Neuronal stem cell (in vitro differentiated cells): ENCODE measurements around the gene ZNF573.

Source experiments
- DNase-seq: peaks from one replicate; pipeline ENCODE4 v3.0.0-alpha.2; 2013; ENCODE audit warnings: low spot score
- H2AFZ ChIP-seq: one replicate; pipeline ENCODE4 v1.6.1; 2013; ENCODE audit warnings: mild to moderate bottlenecking, low read length, inconsistent platforms
- H2AK5ac ChIP-seq: 2 replicates; pipeline ENCODE4 v1.6.1; 2013; ENCODE audit warnings: low read depth, mild to moderate bottlenecking, inconsistent platforms, low read length, moderate library complexity, mixed read lengths
- H2BK120ac ChIP-seq: 2 replicates; pipeline ENCODE4 v1.6.1; 2013; ENCODE audit warnings: low read depth, mild to moderate bottlenecking, inconsistent platforms, low read length, moderate library complexity, mixed read lengths
- H2BK12ac ChIP-seq: one replicate; pipeline ENCODE4 v1.6.1; 2013; ENCODE audit warnings: low read length, inconsistent platforms
- H2BK15ac ChIP-seq: 2 replicates; pipeline ENCODE4 v1.6.1; 2013; ENCODE audit warnings: mild to moderate bottlenecking, low read length, inconsistent platforms, mixed read lengths
- H2BK5ac ChIP-seq: one replicate; pipeline ENCODE4 v1.6.1; 2013; ENCODE audit warnings: inconsistent platforms, mild to moderate bottlenecking, low read length, moderate library complexity
- H3K14ac ChIP-seq: one replicate; pipeline ENCODE4 v1.6.1; 2013; ENCODE audit warnings: low read length, inconsistent platforms
- H3K18ac ChIP-seq: 2 replicates; pipeline ENCODE4 v1.6.1; 2013; ENCODE audit warnings: low read length, inconsistent platforms
- H3K23ac ChIP-seq: 2 replicates; pipeline ENCODE4 v1.6.1; 2013; ENCODE audit warnings: low read depth, mild to moderate bottlenecking, mixed read lengths, low read length, inconsistent platforms; ENCODE audit not compliant: poor library complexity
- H3K27ac ChIP-seq: replicated peaks from 3 replicates; pipeline ENCODE4 v1.5.1; 2013; ENCODE audit warnings: low read length, inconsistent platforms
- H3K27me3 ChIP-seq, 3 experiments: 2 replicates each; pipeline ENCODE4 v1.6.1; 2013; ENCODE audit warnings: low read length in 3 of 3, mild to moderate bottlenecking in 2 of 3, inconsistent platforms in 1 of 3, low read depth in 1 of 3, mixed read lengths in 1 of 3, moderate library complexity in 1 of 3; ENCODE audit not compliant: control insufficient read depth in 3 of 3, insufficient read depth in 3 of 3
- H3K36me3 ChIP-seq, 2 donors: replicated peaks in 1 of 2; 2 replicates each; pipeline ENCODE4 v1.6.1; 2013; ENCODE audit warnings: low read length in 2 of 2; ENCODE audit not compliant: control insufficient read depth in 2 of 2, insufficient read depth in 2 of 2
- H3K4ac ChIP-seq: 2 replicates; pipeline ENCODE4 v1.6.1; 2013; ENCODE audit warnings: inconsistent platforms, mild to moderate bottlenecking, low read length, moderate library complexity
- H3K4me1 ChIP-seq, 2 donors: 1 replicate in 1 of 2; 2 replicates in 1 of 2; pipeline ENCODE4 v1.6.1; 2013; ENCODE audit warnings: low read length in 2 of 2, low read depth in 1 of 2; ENCODE audit not compliant: control insufficient read depth in 2 of 2, insufficient read depth in 1 of 2
- H3K4me2 ChIP-seq: one replicate; pipeline ENCODE4 v1.6.1; 2013; ENCODE audit warnings: mild to moderate bottlenecking, low read length, inconsistent platforms; ENCODE audit not compliant: insufficient read depth, poor library complexity, severe bottlenecking
- H3K4me3 ChIP-seq, 2 donors: 2 replicates each; pipeline ENCODE4 v1.5.1; 2013; ENCODE audit warnings: low read length in 2 of 2, mild to moderate bottlenecking in 2 of 2, inconsistent platforms in 1 of 2, moderate library complexity in 1 of 2
- H3K79me1 ChIP-seq: one replicate; pipeline ENCODE4 v1.6.1; 2013; ENCODE audit warnings: low read depth, mild to moderate bottlenecking, inconsistent platforms, low read length, moderate library complexity
- H3K9ac ChIP-seq: one replicate; pipeline ENCODE4 v1.6.1; 2013; ENCODE audit warnings: mild to moderate bottlenecking, low read depth, low read length, inconsistent platforms; ENCODE audit not compliant: poor library complexity
- H3K9me3 ChIP-seq, 2 donors: replicated peaks in 1 of 2; 2 replicates each; pipeline versions ENCODE3 to v1.6.1; 2013; ENCODE audit warnings: low read length in 2 of 2, mild to moderate bottlenecking in 2 of 2, inconsistent platforms in 1 of 2, low read depth in 1 of 2, mixed read lengths in 1 of 2, moderate library complexity in 1 of 2; ENCODE audit not compliant: control insufficient read depth in 2 of 2, insufficient read depth in 1 of 2
- H4K8ac ChIP-seq: one replicate; pipeline ENCODE4 v1.6.1; 2013; ENCODE audit warnings: low read depth, mild to moderate bottlenecking, inconsistent platforms, low read length, moderate library complexity
- H4K91ac ChIP-seq: one replicate; pipeline ENCODE4 v1.6.1; 2013; ENCODE audit warnings: low read length, low read depth, mild to moderate bottlenecking, inconsistent platforms; ENCODE audit not compliant: poor library complexity
- WGBS, 2 donors: extraction: QIAGEN DNeasy Blood & Tissue Kit; methylation state at CpG; one replicate each; pipeline ENCODE4 v1.1.7; 2013; ENCODE audit warnings: missing lambda C conversion rate in 2 of 2, mixed read lengths in 1 of 2; ENCODE audit not compliant: insufficient read length in 2 of 2, insufficient replicate concordance in 1 of 2; ENCODE audit errors: extremely low coverage in 2 of 2; 5-methylcytosine and 5-hydroxymethylcytosine counted together

The ZNF573 gene

DNA sequence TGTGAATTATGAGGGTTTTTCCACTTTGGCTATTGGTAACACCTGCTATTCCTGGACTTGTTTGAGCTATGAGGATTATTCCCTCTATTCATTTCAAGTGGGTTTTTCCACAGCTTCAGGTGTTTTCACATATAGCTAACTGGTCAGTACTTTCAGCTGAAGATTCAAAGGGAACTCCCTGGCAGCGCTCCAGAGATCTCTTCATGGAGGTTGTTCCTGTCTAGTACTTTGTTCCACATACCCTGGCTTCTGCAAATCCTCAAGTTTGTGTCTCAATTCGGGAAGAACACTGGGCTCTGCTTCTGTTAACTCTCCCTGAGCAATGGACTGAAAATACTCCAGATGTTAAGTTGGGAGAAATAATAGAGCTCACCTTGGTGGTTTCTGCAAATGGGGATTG lies 54.2 kb downstream of the ZNF573 start:
- H2AK5ac ChIP-seq, result no peak overlapping the region

DNA sequence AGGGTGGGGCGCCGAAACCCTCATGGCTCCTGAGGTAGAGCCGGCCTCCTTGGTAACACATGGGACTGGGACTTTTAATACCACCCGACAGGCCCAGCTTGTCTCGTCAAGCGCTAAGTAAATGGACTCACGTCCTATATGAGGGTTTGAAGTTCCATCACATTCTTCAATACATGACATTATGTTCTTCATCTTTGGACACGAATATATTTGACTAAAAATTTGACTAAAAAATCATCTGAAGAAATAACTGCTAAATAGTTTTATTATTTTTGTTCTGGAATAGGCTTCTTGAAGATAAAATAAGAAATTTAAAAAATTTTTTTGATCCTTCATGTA lies 59.5 kb downstream of the ZNF573 start:
- H4K8ac ChIP-seq, result no peak overlapping the region
- H3K4me1 ChIP-seq, result no peaks in the 10 kb centered on the region
- no peak overlapping the region for H2BK12ac ChIP-seq
- H2BK5ac ChIP-seq, result no peak overlapping the region
- H3K4ac ChIP-seq, result no peak overlapping the region
- H3K18ac ChIP-seq, result no peak overlapping the region
- no peak overlapping the region for H4K91ac ChIP-seq
- peaks cover 0 to 24% of the 10 kb centered on the region in 2 donors for H3K9me3 ChIP-seq
- peaks cover 1 to 25% of the 10 kb centered on the region in 2 donors for H3K36me3 ChIP-seq
- H3K14ac ChIP-seq, result no peak overlapping the region
- no peak overlapping the region for H3K27ac ChIP-seq
- no CpG with 5 or more reads among the region's 8 CpGs for WGBS, 2 donors
- peak overlapping the region; percentile 73 for H3K23ac ChIP-seq
- H3K4me3 ChIP-seq, result peak overlapping the region; percentile 62 to 89
- H2BK120ac ChIP-seq, result no peak overlapping the region
- no peak overlapping the region for H2AK5ac ChIP-seq
- no peak overlapping the region for H3K9ac ChIP-seq
- peaks cover 3% of the 10 kb centered on the region for H3K79me1 ChIP-seq
- H2BK15ac ChIP-seq, result no peak overlapping the region
- no peak for DNase-seq
- peak overlapping the region; percentile 77 for H3K4me2 ChIP-seq
- no peaks in the 10 kb centered on the region for H3K27me3 ChIP-seq
- H2AFZ ChIP-seq, result peak overlapping the region; percentile 95

More for the DNA sequence above, 54.2 kb downstream of the ZNF573 start:
- H3K18ac ChIP-seq, result no peak overlapping the region
- no peak overlapping the region for H2BK120ac ChIP-seq
- H2BK15ac ChIP-seq, result no peak overlapping the region
- no peak overlapping the region for H3K4me2 ChIP-seq
- H3K9me3 ChIP-seq, result no peaks in the 10 kb centered on the region
- no peak overlapping the region for H2AFZ ChIP-seq
- H3K23ac ChIP-seq, result no peak overlapping the region
- no peaks in the 10 kb centered on the region for H3K4me1 ChIP-seq
- no peak overlapping the region for H2BK5ac ChIP-seq
- H4K91ac ChIP-seq, result no peak overlapping the region
- H3K79me1 ChIP-seq, result no peaks in the 10 kb centered on the region
- no peak overlapping the region for H3K14ac ChIP-seq
- no peaks in the 10 kb centered on the region for H3K36me3 ChIP-seq
- no peak overlapping the region for H3K9ac ChIP-seq
- no peak overlapping the region for H3K4ac ChIP-seq
- H4K8ac ChIP-seq, result no peak overlapping the region
- no peak for DNase-seq
- H3K27me3 ChIP-seq, result no peaks in the 10 kb centered on the region
- no peak overlapping the region for H2BK12ac ChIP-seq
- H3K27ac ChIP-seq, result no peak overlapping the region
- H3K4me3 ChIP-seq, result no peak overlapping the region
- no CpG with 5 or more reads among the region's 2 CpGs for WGBS, 2 donors

- H3K23ac ChIP-seq, result peak within 1 kb of the TSS; percentile 89
- peak within 1 kb of the TSS; percentile 95 for H3K18ac ChIP-seq
- peak; percentile 87 for DNase-seq
- no peak within 1 kb of the TSS for H2BK12ac ChIP-seq
- H3K4me1 ChIP-seq, result no peaks in the 10 kb centered on the region
- no peak within 1 kb of the TSS for H4K8ac ChIP-seq
- H2AFZ ChIP-seq, result peak within 1 kb of the TSS; percentile 95
- peak within 1 kb of the TSS; percentile 37 for H2BK15ac ChIP-seq
- H3K4me3 ChIP-seq, result peak within 1 kb of the TSS; percentile 89 to 93
- no peak within 1 kb of the TSS for H2BK5ac ChIP-seq
- no peak within 1 kb of the TSS for H4K91ac ChIP-seq
- H3K9ac ChIP-seq, result peak within 1 kb of the TSS; percentile 99
- no peaks in the 10 kb centered on the region for H3K27me3 ChIP-seq
- peaks cover 3% of the 10 kb centered on the region for H3K79me1 ChIP-seq
- peak within 1 kb of the TSS; percentile 99 for H3K14ac ChIP-seq
- H3K4ac ChIP-seq, result peak within 1 kb of the TSS; percentile 29
- peak within 1 kb of the TSS; percentile 77 for H3K4me2 ChIP-seq
- H3K9me3 ChIP-seq, result peaks cover 0 to 30% of the 10 kb centered on the region in 2 donors
- peak within 1 kb of the TSS; percentile 58 for H2AK5ac ChIP-seq
- H3K27ac ChIP-seq, result peak within 1 kb of the TSS; percentile 80
- no peak within 1 kb of the TSS for H2BK120ac ChIP-seq
- H3K36me3 ChIP-seq, result peaks cover 2 to 31% of the 10 kb centered on the region in 2 donors
- WGBS, 2 donors, result no CpG with 5 or more reads among the region's 54 CpGs
Observed at GRCh38 chr19:37719111-37719926, 60.1 kb downstream of the ZNF573 start, which contains the start of gene ZNF607. Gene ZNF607 (minus strand): TSS chr19:37719761. CDS start chr19:37711618, 8,143 bp downstream.

DNA sequence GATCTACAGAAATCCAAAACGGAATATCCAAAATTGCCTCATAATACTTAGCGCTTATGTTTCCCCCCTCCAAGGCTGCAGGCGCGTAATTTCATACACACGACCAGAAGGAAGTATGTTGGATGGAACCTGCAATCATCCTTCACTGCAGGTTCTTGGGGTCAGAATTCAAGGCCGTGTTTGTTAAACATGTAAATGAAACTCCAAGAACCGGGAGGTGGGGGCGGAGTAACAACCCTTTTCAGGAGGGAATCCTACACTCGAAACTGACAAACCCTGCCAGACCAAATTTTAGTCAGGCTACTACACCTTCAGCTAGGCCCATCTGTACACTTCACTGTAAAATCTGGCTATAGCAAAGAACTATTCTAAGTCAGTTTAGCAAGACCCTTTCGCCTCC lies 61.1 kb downstream of the ZNF573 start:
- no peak overlapping the region for H2BK5ac ChIP-seq
- H4K8ac ChIP-seq, result no peak overlapping the region
- H3K9ac ChIP-seq, result no peak overlapping the region
- H2BK15ac ChIP-seq, result no peak overlapping the region
- no peak overlapping the region for H3K14ac ChIP-seq
- H3K36me3 ChIP-seq, result peaks cover 2 to 35% of the 10 kb centered on the region in 2 donors
- no peak overlapping the region for H2BK12ac ChIP-seq
- H3K27ac ChIP-seq, result no peak overlapping the region
- WGBS, 2 donors, result no CpG with 5 or more reads among the region's 10 CpGs
- peaks cover 0 to 37% of the 10 kb centered on the region in 2 donors for H3K9me3 ChIP-seq
- H3K4me1 ChIP-seq, result no peaks in the 10 kb centered on the region
- H3K4ac ChIP-seq, result no peak overlapping the region
- H3K27me3 ChIP-seq, result no peaks in the 10 kb centered on the region
- no peak overlapping the region for H3K23ac ChIP-seq
- peak overlapping the region; percentile 89 to 93 for H3K4me3 ChIP-seq
- H3K4me2 ChIP-seq, result peak overlapping the region; percentile 48
- H2AFZ ChIP-seq, result peak overlapping the region; percentile 95
- H3K18ac ChIP-seq, result no peak overlapping the region
- no peak overlapping the region for H2AK5ac ChIP-seq
- no peak for DNase-seq
- no peak overlapping the region for H4K91ac ChIP-seq
- no peak overlapping the region for H2BK120ac ChIP-seq
- H3K79me1 ChIP-seq, result peaks cover 3% of the 10 kb centered on the region
